Panc1 (cell line): ENCODE measurements around the gene GRM1.

Experiments
- CTCF ChIP-seq: fragments of 450-650 bp; IDR thresholded peaks from 2 replicates; pipeline ENCODE4 v1.5.1; 2017; ENCODE audit warnings: mild to moderate bottlenecking
- POLR2AphosphoS5 ChIP-seq: IDR thresholded peaks from 2 replicates; pipeline ENCODE4 v1.6.1; 2012; ENCODE audit warnings: mild to moderate bottlenecking, low read depth, low read length, moderate library complexity
- REST ChIP-seq, 2 experiments: IDR thresholded peaks; 2 replicates each; pipeline ENCODE4 v1.6.1; 2011 to 2012; ENCODE audit warnings: low read depth in 2 of 2, control low read depth in 1 of 2, low read length in 1 of 2, mild to moderate bottlenecking in 1 of 2, moderate library complexity in 1 of 2; ENCODE audit not compliant: insufficient read depth in 1 of 2
- SIN3A ChIP-seq: IDR thresholded peaks from 2 replicates; pipeline ENCODE4 v1.6.1; 2012; ENCODE audit warnings: low read depth, mild to moderate bottlenecking, low read length, moderate library complexity, borderline replicate concordance; ENCODE audit not compliant: insufficient read depth

DNA sequence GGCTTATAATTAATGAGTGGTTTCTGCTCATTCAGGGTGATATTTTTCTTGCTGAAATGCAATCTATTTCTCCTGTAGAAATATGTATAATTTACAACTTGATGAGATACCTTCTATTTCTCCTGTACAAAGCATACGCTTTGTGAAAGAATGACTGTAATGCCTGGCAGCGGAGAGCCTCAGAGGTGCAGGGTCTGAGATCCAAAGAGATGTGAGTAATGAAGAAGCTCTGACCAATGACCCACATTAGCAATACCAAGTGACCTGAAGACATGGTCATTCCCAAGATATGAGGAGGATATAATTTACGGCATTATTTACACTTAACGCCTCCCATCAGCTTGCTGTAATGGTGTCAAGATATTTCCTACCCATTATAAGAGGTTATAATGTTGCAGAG, 416.4 kb downstream of the GRM1 start:
- TF ChIP-seq CTCF, result no peak
- no peak for TF ChIP-seq POLR2AphosphoS5
- no peak for TF ChIP-seq REST (IDR thresholded peaks at IDR 0.05; ENCODE audit: insufficient read depth in 1 of 2, low read depth in 2 of 2, low read length in 1 of 2)
- no peak for TF ChIP-seq SIN3A
